H1 (cell line): ENCODE results near the gene SSH2. TPM values are rescaled to one million over a fixed set of nuclear protein-coding genes. Genes with fewer than 3 reads are reported as not detected.
A peak's percentile ranks its signal among the peaks of the same experiment; 100 is the strongest.

Experiments
- ASH2L ChIP-seq: fragments of 200-600, 300-600 bp; sonication (generic); IDR thresholded peaks from one replicate; pipeline ENCODE4 v1.7.1; 2017; ENCODE audit warnings: low read length
- ATF2 ChIP-seq: IDR thresholded peaks from 2 replicates; pipeline ENCODE4 v1.6.1; 2012; ENCODE audit warnings: low read length, inconsistent platforms
- BACH1 ChIP-seq: IDR thresholded peaks from 2 replicates; pipeline ENCODE4 v1.6.1; 2012; ENCODE audit warnings: low read length, improper control_type of control experiment
- CTBP2 ChIP-seq: IDR thresholded peaks from 2 replicates; pipeline ENCODE4 v1.7.0; 2011; ENCODE audit warnings: borderline replicate concordance, mild to moderate bottlenecking, moderate library complexity, mixed read lengths, low read length; ENCODE audit not compliant: insufficient read depth, insufficient read length
- E2F6 ChIP-seq: IDR thresholded peaks from 2 replicates; pipeline ENCODE4 v1.6.1; 2012; ENCODE audit warnings: inconsistent platforms
- EP300 ChIP-seq, 2 experiments: IDR thresholded peaks; 1 replicate in 1 of 2; 2 replicates in 1 of 2; pipeline ENCODE4 v1.6.1; 2011 to 2012; ENCODE audit warnings: low read depth in 2 of 2, low read length in 2 of 2, mild to moderate bottlenecking in 2 of 2, borderline replicate concordance in 1 of 2, inconsistent platforms in 1 of 2, moderate library complexity in 1 of 2
- EZH2 ChIP-seq: fragments of 200-600 bp; sonication (generic); IDR thresholded peaks from 2 replicates; pipeline ENCODE4 v1.7.1; 2012; ENCODE audit warnings: low read depth, mild to moderate bottlenecking, moderate library complexity, low read length, inconsistent platforms; ENCODE audit not compliant: severe bottlenecking
- FOSL1 ChIP-seq: IDR thresholded peaks from 2 replicates; pipeline ENCODE4 v1.6.1; 2011; ENCODE audit warnings: mild to moderate bottlenecking, low read depth, low read length, moderate library complexity; ENCODE audit not compliant: insufficient read depth
- HDAC2 ChIP-seq, 2 experiments: fragments of 300-600 bp in 1 of 2; sonication (generic) in 1 of 2; IDR thresholded peaks; 2 replicates each; pipeline ENCODE4 v1.6.1; 2011 to 2012; ENCODE audit warnings: low read depth in 2 of 2, low read length in 2 of 2, mild to moderate bottlenecking in 2 of 2, moderate library complexity in 2 of 2, borderline replicate concordance in 1 of 2, inconsistent platforms in 1 of 2
- MAFK ChIP-seq: IDR thresholded peaks from 2 replicates; pipeline ENCODE4 v1.6.1; 2012; ENCODE audit warnings: low read depth, mild to moderate bottlenecking, improper control_type of control experiment, low read length
- PHF8 ChIP-seq: fragments of 200-600 bp; sonication (generic); conservative IDR thresholded peaks from 2 replicates; pipeline ENCODE4 v1.7.1; 2012; ENCODE audit warnings: low read depth, mild to moderate bottlenecking, inconsistent platforms, low read length, moderate library complexity
- POLR2AphosphoS5 ChIP-seq: IDR thresholded peaks from 2 replicates; pipeline ENCODE4 v1.6.1; 2011; ENCODE audit warnings: low read depth, low read length
- POU5F1 ChIP-seq: IDR thresholded peaks from 2 replicates; pipeline ENCODE4 v1.6.1; 2011; ENCODE audit warnings: low read depth, mild to moderate bottlenecking, low read length, moderate library complexity
- RBBP5 ChIP-seq: IDR thresholded peaks from 2 replicates; pipeline ENCODE4 v1.7.1; 2012; ENCODE audit warnings: low read depth, mild to moderate bottlenecking, inconsistent platforms, low read length, moderate library complexity, borderline replicate concordance
- RNF2 ChIP-seq: fragments of 200-900, 300-1000 bp; sonication (generic); IDR thresholded peaks from 2 replicates; pipeline ENCODE4 v1.7.1; 2016; ENCODE audit warnings: borderline replicate concordance, low read depth, mild to moderate bottlenecking, antibody characterized with exemption, low read length; ENCODE audit not compliant: poor library complexity, severe bottlenecking; ENCODE audit errors: missing control alignments
- SAP30 ChIP-seq: fragments of 300-600 bp; sonication (generic); IDR thresholded peaks from 2 replicates; pipeline ENCODE4 v1.7.1; 2012; ENCODE audit warnings: low read length, moderate library complexity, mild to moderate bottlenecking, inconsistent platforms; ENCODE audit not compliant: insufficient read depth, insufficient replicate concordance
- SP1 ChIP-seq: IDR thresholded peaks from 2 replicates; pipeline ENCODE4 v1.6.1; 2011; ENCODE audit warnings: low read depth, low read length
- TAF1 ChIP-seq: IDR thresholded peaks from 2 replicates; pipeline ENCODE4 v1.6.1; 2011; ENCODE audit warnings: mild to moderate bottlenecking, low read depth, low read length
- TBP ChIP-seq: IDR thresholded peaks from 2 replicates; pipeline ENCODE4 v1.6.1; 2011; ENCODE audit warnings: low read depth, low read length, improper control_type of control experiment
- polyA plus RNA-seq, 7 experiments: library from polyadenylated mRNA; depleted of rRNA in 3 of 7; stranded (reverse) in 5 of 7; unstranded in 2 of 7; fragments of >200 nt in 5 of 7; fragments of 200-250 nt in 2 of 7; gene quantifications; 1 replicate in 5 of 7; 2 replicates in 1 of 7; 4 replicates in 1 of 7; pipeline versions ENCODE4 v1.2.1 to v1.2.3, GENCODE V29; 2011 to 2013; ENCODE audit warnings: missing spikeins in 2 of 7, mixed read lengths in 2 of 7
- total RNA-seq: library from RNA; stranded (reverse); fragmentation: NEBNext Ultra II Directional; extraction: Animal tissue kit (Norgen Biotek cat#: 25700); gene quantifications from 2 replicates; pipeline ENCODE4 v1.2.1, GENCODE V29; 2021

The SSH2 gene
- total and polyA plus RNA-seq, 2 of the 8 experiments (the other 6 are each of a cell fraction or from before 2014, with no cell fraction given): 5.2 to 15.9 TPM

GRCh38 chr17:29929533-29930408 lies at the start of gene SSH2 (continued):
- TF ChIP-seq SAP30: peak; percentile 66
- TF ChIP-seq EZH2: no peak
- no peak for TF ChIP-seq TBP
- TF ChIP-seq BACH1: no peak
- peak; percentile 4; the same call in 1 of the 2 replicates for TF ChIP-seq ATF2
- TF ChIP-seq CTBP2: peak; percentile 27
- peak; percentile 69 for TF ChIP-seq TAF1
- TF ChIP-seq HDAC2 (IDR thresholded peaks at IDR 0.05; ENCODE audit: borderline replicate concordance in 1 of 2, low read depth in 2 of 2, low read length in 2 of 2): 0 out of 4 replicates have a peak, but pooled peaks of 1 of the 2 experiments have one; percentile 2
- TF ChIP-seq PHF8: 0 out of 2 replicates have a peak, but pooled peaks have one; percentile 34
- no peak for TF ChIP-seq POLR2AphosphoS5
- TF ChIP-seq SP1: no peak
- peak; percentile 85 for TF ChIP-seq RBBP5
- peak; percentile 93 for TF ChIP-seq ASH2L
- TF ChIP-seq MAFK: no peak
- peak; percentile 25; the same call in 1 of the 2 replicates for TF ChIP-seq FOSL1
- TF ChIP-seq POU5F1: no peak
- no peak for TF ChIP-seq E2F6
- no peak for TF ChIP-seq EP300 (IDR thresholded peaks at IDR 0.05; ENCODE audit: borderline replicate concordance in 1 of 2, low read depth in 2 of 2, low read length in 2 of 2)
- no peak for TF ChIP-seq RNF2
